Colon (tissue), 2 donors: ENCODE measurements around the gene CDR2L.
"Not testable (repeated sequence)": the region's sequence is repeated elsewhere in the genome, so short reads cannot be mapped to it uniquely, and the experiment has no call there.

ENCODE experiments used
- FAIRE-seq: peaks from 2 replicates; lab custom pipeline; 2012; peaks lifted over from hg19 to GRCh38; lab: Jason Lieb, UNC
- donor health status: control.
- donor health status: control.

Gene CDR2L

DNA sequence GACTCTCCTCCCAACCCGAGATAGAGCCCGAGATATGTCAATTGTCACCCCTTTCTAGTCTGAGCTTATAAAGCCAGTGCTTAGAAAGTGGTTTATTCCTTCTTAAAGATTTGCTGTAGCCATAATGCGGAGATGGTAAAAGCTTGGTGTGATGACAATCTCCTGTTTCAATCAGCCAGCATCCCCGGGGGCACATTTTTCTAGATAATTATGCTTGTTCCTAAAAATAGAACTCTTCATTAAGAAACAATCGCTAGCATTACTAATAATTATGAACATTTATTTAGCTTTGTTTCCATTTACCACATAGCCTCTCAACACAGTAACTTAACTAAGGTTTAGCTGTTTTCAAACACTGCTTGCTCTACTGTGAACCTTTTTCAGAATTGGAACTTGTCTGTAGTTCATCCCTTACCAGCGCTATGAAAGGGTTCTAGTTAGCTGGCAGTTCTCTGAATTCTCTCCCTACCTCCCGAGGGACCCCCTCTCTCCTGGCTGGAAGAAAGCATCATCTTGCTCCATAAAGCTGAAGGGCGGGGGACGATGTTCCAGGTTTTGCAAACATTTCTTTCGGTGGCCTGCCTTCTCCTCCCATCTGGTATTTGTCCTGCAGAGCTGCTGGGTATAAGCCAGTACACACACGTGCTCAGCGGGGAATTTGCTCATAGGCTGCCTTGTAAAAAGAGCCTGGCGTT lies 24.1 kb downstream of the CDR2L start:
- FAIRE-seq = no peak

DNA sequence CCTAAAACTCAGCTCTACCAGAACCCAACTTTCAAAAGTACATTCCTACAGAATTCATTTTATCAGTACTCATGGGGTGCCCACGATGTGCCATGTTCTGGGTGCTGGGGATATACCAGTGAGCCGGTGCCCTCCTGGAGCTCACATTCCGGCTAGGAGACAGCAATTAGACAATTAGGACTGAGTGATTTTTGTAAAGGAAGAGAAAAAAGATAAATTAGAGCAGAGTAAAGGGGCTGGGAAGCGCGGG lies 24.6 kb downstream of the CDR2L start:
- no peak for FAIRE-seq

DNA sequence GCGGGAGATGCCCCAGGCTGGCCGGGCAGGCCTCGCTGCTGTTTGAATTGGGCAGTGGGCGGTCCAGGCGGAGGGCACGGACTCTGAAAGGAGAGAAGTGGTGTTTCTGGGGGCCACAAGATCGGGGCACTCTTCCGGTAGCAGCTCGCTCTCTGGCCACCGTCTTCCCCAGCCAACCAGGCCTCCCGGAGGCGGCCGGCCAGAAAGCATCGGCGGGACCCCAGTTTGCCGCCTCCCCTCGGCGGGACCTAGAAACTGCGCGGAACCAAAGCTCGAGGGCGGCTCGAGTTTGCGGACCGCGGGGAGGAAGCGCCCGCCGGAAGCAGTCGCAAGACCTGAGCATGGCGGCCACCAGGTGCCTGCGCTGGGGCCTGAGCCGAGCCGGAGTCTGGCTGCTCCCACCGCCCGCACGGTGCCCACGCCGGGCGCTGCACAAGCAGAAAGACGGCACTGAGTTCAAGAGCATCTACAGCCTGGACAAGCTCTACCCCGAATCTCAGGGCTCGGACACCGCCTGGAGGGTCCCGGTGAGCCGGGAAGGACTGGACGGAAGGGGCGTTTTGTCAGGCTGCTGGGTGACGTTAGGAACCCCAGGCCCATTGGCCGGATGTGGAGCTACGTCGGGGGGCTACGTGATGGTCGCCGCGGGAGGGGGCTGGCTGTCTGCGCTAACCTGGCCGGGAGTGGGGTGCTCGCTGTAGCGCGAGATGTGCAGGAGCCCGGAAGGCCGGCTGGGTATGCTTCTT lies 25.1 kb downstream of the CDR2L start, which contains the start of gene MRPL58:
TSS of gene MRPL58 (plus strand) at position 325 of the 746 bp plus-strand sequence. CDS start at position 342, 17 bp downstream.
- no peak for FAIRE-seq

DNA sequence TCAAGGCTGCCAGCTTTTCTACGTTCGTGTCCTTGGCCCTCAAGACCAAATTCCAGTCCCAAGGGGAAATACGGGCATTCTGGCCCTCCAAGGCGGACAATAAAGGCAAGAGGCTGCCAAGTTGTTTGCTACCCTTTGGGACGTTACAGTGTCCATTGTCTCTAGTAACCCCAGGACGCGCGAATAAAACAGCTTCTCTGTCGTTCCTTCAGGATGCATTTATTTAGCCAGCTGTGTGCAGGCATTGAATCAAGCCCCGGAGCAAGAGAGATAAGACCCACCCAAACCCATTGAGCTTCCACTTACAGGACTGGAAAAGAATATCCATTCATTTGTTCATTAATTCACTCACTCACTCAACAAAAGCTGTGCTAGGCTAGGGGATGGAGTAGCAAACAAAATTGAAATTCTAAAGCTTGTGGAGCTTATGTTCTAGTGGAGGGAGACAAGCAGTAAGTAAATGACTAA lies 25.7 kb downstream of the CDR2L start:
- no peak for FAIRE-seq

DNA sequence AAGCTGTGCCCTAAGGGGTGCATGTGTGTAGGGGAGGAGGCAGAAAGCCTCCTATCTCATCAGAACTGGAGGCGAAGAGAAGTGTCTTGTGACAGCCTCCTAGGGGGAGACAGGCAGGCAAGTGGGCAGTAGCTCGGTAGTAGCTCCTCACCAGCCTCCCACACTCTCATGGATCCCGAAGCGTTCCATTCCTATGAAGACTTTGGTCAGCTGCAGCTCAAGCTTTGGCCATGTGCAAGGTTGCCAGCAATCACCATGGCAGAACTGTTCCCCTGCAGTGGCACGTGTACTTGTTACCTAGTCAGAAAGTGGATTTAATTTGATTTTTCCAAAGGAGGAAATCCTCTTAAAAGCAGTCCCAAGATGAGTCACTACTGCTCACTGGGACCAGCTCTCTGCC lies 31.7 kb downstream of the CDR2L start:
- no peak for FAIRE-seq

DNA sequence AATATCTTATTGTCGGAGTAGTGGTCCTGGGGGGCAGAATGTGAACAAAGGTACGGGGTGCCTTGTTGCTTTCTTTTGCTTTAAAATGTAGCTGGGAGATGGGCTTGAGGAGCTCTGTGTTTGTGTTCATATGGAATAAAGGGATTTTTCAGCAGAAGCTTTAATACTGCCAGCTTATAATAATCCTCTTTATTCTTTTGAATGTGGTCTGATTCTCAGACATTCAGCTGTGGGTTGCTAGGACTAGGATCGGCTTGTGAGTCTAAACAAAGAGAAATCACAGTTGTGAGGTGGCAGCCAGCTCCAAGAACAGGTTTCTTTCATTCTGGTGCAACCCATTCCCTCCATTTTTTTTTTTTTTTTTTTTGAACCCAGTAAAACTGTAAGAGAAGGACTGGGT lies 32.3 kb downstream of the CDR2L start:
- FAIRE-seq = no peak

DNA sequence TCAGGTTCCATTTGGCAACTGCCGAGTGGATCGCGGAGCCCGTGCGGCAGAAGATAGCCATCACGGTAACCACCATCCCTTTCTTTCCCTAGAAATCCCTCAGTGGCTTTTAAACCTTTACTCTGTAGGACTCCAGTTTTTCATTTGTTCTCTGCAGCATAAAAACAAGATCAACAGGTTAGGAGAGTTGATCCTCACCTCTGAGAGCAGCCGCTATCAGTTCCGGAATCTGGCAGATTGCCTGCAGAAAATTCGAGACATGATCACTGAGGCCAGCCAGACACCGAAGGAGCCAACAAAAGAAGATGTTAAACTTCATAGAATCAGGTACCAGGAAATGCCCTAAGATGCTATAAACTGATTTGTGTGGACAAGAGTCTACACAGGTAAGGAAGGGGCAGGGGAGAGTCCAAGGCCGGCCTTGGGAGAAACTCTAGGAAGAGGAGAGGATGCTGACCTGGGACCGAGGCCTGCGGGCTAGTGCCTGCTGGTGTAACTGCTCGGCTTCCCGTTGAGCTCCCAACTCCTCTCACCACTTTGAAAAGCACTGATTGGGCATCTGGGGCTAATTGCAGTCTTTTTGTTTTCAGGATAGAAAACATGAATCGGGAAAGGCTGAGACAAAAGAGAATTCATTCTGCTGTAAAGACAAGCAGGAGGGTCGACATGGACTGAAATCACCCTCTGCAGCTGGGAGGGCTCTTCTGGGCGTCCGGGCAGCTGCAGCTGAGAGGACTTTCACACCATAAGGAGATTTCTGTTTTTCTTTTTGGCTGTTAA lies 33.1 kb downstream of the CDR2L start:
- FAIRE-seq = no peak

DNA sequence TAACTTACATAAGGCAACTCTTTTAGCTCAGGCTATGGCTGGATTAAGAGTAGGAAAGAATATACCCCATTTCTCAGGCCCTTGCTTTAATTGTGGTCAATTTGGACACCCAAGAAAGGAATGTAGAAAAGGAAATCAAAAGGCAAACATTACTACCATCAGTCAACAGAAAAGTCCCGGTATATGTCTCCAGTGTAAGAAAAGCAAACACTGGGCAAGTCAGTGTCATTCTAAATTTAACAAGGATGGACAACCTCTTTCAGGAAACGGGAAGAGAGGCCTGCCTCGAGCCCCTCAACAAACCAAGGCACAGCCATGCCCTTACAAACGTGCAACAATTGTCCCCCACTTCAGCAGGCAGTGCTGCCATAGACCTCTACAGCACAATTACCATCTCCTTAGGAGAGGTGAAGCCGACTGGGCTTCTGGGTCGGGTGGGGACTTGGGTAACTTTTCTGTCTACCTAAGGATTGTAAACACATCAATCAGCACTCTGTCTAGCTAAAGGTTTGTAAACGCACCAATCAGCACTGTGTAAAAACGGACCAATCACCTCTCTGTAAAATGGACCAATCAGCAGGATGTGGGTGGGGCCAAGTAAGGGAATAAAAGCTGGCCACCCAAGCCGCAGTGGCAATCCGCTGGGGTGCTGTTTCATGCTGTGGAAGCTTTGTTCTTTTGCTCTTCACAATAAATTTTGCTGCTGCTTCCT lies 37.4 kb downstream of the CDR2L start:
- FAIRE-seq = no peak

DNA sequence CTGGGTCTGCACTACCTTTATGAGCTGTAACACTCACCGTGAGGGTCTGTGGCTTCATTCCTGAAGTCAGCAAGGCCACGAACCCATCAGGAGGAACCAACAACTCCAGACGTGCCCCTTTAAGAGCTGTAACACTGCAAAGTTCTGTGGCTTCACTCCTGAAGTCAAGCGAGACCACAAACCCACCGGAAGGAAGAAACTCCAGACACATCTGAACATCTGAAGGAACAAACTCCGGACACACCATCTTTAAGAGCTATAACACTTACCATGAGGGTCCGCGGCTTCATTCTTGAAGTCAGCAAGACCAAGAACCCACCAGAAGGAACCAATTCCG lies 37.9 kb downstream of the CDR2L start:
- FAIRE-seq = not testable (repeated sequence)

DNA sequence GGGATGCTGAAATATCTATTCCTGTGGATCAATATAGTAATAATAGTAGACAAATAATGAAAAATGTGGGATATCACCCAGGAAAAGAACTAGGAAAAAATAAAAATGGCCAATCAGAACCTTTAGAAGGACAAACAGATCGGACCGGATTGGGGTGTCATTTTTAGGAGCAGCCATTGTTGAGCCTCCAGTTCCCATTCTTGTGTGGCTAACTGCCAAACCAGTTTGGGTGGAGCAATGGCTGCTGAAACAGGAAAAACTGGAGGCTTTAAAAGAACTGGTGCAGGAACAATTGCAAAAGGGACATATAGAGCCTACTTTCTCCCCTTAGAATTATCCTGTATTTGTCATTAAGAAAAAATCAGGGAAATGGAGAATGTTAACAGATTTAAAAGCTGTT lies 39.2 kb downstream of the CDR2L start:
- not testable (repeated sequence) for FAIRE-seq

DNA sequence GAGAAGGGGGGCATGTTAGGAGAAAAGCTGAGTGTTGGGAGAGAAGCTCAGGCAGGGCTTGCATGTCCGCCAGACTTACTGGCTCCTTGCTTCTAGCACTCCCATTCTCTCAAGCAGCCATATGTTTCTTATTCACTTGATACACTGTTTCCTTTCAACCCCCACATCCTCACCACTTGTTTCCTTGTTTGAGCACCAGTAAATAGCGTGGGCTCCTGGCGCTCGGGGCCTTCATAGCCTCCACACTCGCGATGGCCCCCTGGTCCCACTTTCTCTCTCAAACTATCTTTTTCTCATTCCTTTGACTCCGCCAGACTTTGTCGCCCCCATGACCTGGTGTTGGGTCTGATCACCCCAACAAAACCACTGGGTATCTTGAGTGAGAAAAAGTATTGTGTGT lies 42.7 kb downstream of the CDR2L start:
- no peak for FAIRE-seq

DNA sequence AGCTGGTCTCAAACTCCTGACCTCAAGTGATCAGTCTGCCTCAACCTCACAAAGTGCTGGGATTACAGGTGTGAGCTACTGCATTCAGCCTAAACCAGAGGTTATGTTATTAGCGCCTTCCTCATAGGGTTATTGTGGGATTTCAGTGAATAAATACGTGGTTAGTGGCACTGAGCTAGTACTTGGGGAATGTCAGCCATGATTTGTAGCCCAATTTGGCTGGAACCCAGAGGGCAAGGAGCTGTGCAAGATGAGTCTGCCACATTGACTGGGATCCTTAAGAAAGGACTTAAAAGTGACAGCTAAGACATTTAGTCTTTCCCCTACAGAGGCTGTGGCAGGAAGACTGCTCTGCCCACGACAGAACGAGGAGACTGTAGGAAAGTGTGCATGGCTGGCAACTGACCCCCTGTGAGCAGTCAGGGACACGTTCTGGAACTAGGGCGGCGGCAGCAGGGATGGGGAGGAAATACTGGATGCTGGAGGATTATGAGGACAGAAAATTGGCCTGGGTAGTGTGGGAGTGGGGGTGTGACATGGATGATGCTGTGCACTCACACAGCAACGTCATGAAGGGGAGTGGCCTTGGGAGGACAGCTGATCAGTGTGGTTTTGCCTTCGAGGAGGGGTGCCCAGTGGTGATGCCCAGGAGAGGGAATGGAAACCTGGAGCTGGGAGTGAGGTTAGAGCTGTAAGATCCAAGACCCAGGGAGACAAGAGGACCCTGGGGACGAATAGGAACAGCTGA lies 44.7 kb downstream of the CDR2L start:
- FAIRE-seq = no peak

DNA sequence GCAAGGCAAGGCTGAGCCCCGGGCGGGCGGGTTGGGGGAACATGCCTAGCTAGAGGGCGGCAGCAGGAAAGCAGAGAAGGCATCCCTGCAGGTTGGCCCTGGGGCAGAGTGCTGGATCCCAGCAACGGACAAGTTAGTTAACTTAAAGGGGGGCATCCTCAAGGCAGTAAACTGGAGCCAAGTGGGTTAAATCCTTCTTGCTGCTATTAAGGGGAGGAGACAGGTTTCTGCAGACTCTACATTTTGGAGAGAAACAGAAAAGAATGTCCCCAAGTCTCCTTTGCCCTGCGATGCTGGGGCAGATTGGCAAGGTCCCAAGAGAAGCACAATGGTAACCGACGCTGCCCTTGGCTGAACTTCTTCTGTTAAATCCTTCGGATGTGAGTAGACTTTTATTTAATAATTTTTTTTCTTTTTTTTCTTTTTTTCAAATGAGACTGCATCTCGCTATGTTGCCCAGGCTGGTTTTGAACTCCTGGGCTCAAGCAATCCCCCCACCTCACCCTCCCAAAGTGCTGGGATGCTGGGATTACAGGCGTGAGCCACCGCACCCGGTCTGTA lies 45.4 kb downstream of the CDR2L start:
- no peak for FAIRE-seq

DNA sequence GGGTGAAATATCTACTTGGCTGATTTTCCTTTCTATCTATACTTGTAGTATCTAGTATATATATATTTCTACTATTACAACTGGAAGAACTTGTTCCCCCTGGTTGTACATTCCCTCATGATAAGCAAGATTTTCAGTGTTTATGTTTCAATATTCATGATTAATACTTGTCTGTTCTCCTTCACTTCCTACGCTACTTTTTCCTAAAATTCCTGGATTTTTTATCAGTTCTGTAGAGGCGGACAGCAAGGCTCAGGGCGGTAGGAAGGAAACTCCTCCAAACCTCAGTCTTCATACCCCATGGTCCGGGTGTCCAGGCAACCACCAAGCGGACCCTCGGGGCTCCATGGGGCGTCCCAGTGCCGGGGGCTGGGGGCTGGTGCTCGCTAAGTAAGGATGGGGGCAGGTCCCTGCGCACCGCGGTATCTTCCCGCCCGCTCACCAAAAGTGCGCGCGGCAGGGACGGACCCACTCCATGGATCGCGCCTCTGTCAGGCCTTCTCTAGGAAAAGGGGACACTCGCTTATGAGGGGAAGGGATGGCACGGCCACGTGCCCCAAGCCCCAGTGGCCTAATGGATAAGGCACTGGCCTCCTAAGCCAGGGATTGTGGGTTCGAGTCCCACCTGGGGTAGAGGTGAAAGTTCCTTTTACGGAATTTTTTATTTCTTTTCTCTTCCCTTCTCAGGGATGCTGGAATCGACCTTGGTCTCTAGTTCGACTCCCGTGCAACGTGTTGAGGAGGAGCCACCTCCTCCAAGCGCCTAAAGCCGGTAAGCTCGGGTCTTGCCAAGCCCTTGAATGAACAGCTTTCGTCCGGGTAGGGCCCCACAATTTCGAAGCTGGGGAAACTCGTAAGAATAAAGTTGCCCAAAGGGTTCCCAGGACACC lies 46.2 kb downstream of the CDR2L start:
- FAIRE-seq = no peak

DNA sequence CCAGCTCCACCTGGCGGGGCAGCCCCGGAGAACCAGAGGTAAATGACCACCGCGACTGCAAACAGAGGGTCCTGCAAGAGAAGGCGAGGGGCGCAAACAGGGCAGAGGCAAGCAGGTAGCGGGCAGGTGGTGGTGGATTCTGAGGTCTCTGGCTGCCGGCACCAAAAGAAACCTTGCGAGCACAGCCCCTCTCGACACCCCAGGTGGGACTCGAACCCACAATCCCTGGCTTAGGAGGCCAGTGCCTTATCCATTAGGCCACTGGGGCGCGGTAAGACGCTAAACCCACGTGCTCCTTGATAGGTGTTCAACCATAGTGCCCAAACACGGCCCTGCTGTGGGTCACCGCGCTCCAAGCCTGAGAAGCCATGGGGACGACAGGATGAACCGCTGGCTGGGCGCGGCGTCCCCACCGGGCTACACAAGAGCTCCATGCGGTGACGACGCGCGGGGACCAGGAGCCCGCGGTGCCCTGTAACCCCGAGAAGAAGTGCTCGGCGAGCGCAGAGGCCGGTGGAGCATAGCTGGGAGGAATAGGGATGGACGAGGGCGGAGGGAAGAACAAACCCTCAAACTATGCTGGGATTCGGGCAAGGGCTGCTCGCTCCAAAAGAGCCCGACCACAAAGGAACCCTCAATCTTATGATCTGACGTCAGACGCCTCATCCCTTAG lies 46.9 kb downstream of the CDR2L start:
- FAIRE-seq = no peak

DNA sequence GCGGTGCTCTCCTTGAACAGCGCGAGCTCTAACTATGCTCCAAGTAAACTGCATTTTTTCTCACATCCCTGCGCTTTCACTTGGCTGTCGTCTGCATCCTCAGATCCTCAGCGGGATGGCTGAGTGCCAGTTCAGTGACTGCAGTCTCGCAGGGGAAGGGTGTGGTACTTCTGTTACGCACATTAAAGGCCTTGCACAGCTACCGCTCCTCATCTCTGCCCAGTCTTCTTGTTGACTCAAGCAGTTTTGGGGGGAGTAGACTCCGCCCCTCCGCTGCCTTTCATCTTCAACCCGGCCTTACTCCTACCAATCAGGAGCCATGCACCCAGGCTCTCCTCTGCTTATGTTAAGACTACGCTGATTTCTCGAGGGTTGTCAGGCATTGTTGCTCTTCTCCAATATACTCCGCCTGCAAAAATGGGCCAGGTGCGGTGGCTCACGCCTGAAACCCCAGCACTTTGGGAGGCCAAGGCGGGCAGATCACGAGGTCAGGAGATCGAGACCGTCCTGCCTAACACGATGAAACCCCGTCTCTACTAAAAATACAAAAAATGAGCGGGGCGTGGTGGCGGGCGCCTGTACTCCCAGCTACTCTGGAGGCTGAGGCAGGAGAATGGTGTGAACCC lies 49.3 kb downstream of the CDR2L start:
- FAIRE-seq = no peak

DNA sequence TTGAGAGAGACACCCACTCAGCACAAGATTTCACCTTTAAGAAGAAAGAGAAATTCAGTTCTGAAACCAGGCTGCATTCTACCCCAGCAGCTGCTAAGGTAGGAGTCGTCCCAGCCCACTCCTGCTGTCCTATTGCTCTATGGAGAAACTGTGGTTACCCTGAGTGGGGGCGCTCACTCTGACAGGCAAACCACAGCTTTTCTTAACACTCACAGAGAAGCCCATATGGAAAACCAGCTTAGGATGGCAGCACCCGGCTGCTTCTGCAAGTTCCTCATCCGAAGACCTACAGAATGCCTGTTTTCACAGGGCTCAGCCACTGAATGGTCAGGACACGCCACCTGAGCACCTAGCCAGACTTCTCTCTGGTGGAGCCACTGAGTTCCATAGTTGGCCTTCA lies 51.8 kb downstream of the CDR2L start:
- no peak for FAIRE-seq

DNA sequence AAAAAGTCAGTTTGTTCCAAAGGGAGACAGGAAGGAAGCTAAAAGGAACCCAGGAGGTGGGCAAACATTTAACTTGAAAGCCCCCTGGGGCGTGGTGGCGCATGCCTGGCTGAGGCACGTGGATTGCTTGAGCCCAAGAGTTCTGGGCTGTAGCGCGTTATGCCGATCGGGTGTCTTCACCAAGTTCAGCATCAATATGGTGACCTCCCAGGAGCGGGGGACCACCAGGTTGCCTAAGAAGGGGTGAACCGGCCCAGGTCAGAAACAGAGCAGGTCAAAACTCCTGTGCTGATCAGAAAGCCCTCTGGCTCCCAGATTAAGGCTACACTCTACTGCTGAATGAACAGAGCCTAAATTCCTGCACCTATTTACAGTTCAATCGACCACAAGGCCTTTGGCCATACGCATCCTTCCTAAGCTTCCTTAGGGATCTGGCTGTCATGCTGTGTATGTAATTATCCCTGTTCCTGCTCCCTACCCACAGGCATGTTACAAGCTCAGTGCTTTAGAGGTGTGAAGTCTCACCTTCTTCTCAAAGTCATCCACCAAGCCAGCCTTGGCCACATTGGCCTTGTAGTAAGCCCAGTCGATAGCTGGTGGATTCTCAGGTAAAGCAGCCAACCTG lies 54.3 kb downstream of the CDR2L start:
- no peak for FAIRE-seq

DNA sequence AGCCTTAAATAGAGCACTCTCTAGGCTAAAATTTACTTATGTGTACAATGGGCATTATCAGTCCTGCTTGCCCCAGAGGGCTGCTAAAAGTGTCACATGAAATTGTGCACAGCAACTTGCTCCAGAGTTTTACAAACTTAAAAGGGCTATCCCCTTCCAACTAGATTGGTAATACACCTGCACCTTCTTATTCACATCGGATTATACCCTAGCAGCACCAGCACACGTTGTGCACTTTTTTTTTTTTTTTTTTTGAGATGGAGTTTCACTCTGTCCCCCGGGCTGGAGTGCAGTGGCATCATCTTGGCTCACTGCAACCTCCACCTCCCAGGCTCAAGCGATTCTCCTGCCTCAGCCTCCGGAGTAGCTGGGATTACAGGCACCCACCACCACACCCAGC lies 56.4 kb downstream of the CDR2L start:
- FAIRE-seq = not testable (repeated sequence)
